DND-41 (cell line): Measurements from ENCODE around the gene MUC16.

Source experiments
- EZH2 ChIP-seq: IDR thresholded peaks from 3 replicates; pipeline ENCODE4 v1.6.1; 2012; ENCODE audit warnings: borderline replicate concordance, low read depth, mild to moderate bottlenecking, moderate library complexity, low read length, inconsistent platforms; ENCODE audit not compliant: severe bottlenecking
- TF ChIP-seq, protein P1 (sequence below): IDR thresholded peaks from 2 replicates; pipeline ENCODE4 v1.5.1; 2012; ENCODE audit warnings: borderline replicate concordance, low read length, moderate library complexity, mild to moderate bottlenecking; ENCODE audit not compliant: poor library complexity, severe bottlenecking; ENCODE audit errors: extremely low read depth

DNA sequence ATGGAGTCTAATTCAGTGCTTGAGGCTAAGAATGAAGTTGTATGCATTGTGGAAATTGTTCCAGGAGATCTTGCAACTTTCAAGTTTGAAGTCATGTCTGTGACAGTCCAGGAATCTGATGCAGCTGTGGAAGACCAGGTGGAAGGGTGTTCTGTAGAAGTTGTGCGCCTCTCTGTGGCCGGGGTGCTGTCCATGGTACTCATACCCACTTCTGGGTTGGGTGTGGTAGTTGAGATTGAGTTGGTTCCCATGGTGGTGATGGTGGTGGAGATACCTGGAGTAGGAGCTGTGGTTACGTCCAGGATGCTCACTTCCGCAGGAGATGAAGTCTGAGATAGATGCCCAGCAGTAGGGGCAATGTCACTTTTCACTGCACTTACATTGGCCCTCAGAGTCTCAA, 44.3 kb downstream of the MUC16 start:
- TF ChIP-seq EZH2 = no peak
- TF ChIP-seq, protein P1, sequence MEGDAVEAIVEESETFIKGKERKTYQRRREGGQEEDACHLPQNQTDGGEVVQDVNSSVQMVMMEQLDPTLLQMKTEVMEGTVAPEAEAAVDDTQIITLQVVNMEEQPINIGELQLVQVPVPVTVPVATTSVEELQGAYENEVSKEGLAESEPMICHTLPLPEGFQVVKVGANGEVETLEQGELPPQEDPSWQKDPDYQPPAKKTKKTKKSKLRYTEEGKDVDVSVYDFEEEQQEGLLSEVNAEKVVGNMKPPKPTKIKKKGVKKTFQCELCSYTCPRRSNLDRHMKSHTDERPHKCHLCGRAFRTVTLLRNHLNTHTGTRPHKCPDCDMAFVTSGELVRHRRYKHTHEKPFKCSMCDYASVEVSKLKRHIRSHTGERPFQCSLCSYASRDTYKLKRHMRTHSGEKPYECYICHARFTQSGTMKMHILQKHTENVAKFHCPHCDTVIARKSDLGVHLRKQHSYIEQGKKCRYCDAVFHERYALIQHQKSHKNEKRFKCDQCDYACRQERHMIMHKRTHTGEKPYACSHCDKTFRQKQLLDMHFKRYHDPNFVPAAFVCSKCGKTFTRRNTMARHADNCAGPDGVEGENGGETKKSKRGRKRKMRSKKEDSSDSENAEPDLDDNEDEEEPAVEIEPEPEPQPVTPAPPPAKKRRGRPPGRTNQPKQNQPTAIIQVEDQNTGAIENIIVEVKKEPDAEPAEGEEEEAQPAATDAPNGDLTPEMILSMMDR = no peak
